ENCODE measurements around the gene GK2. TPM values are rescaled to one million over a fixed set of nuclear protein-coding genes. Genes with fewer than 3 reads are reported as not detected.

The GK2 gene
- total RNA-seq, 1 donor from 2014 or later: not detected

- TF ChIP-seq CTCF (IDR thresholded peaks at IDR 0.05): no peak
- Mint-ChIP-seq H3K36me3 (ENCODE audit: low read depth) (no peaks in the 10 kb centered on the region), H3K27me3 (no peaks in the 10 kb centered on the region), H3K4me1 (no peaks in the 10 kb centered on the region), H3K27ac (no peak overlapping the region), H3K4me3 (no peak overlapping the region), H3K9me3 (peaks cover under 1% of the 10 kb centered on the region)
- DNase-seq: no peak
- ATAC-seq (ENCODE audit: low read depth): no peak
- POLR2A ChIA-PET: no interaction called here
- CTCF ChIA-PET: no interaction called here
- intact Hi-C loops (cut with micrococcal nuclease): no loop called here
These were observed 37.3 kb upstream of the GK2 start for GRCh38 chr4:79445371-79445781.

- Mint-ChIP-seq H3K27me3 (no peaks in the 10 kb centered on the region), H3K9me3 (peaks cover 9% of the 10 kb centered on the region), H3K4me3 (no peak overlapping the region), H3K27ac (no peak overlapping the region), H3K36me3 (ENCODE audit: low read depth) (no peaks in the 10 kb centered on the region), H3K4me1 (no peaks in the 10 kb centered on the region)
- intact Hi-C loops (cut with micrococcal nuclease): no loop called here
- POLR2A ChIA-PET: no interaction called here
- CTCF ChIA-PET: no interaction called here
- TF ChIP-seq CTCF (IDR thresholded peaks at IDR 0.05): no peak
- ATAC-seq (ENCODE audit: low read depth): no peak
- DNase-seq: no peak
These were observed 34.4 kb upstream of the GK2 start for GRCh38 chr4:79442422-79442821.

DNA sequence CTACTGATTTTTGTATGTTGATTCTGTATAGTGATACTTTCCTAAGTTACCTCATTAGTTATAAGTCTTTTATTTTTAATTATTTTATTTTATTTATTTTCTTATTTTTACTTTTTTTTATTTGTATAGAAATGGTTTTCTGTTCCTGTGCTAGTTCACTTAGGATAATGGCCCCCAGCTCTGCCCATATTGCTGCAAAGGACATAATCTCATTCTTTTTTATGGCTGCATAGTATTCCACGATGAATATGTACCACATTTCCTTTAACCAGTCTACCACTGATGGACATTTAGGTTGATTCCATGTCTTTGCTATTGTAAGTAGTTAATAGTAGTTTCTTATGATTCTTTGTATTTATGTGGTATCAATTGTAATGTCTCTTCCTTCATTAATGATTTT lies 31.5 kb upstream of the GK2 start:
- ATAC-seq (ENCODE audit: low read depth) (no peak), DNase-seq (no peak)
- intact Hi-C loops (cut with micrococcal nuclease): no loop called here
- Mint-ChIP-seq H3K27ac (no peak overlapping the region), H3K27me3 (no peaks in the 10 kb centered on the region), H3K36me3 (ENCODE audit: low read depth) (no peaks in the 10 kb centered on the region), H3K9me3 (peaks cover 9% of the 10 kb centered on the region), H3K4me1 (no peaks in the 10 kb centered on the region), H3K4me3 (no peak overlapping the region)
- ChIA-PET CTCF (no interaction called here), POLR2A (no interaction called here)
- TF ChIP-seq CTCF (IDR thresholded peaks at IDR 0.05): no peak

- H3K9me3 Mint-ChIP-seq: no peaks in the 10 kb centered on the region
- DNase-seq (no peak), ATAC-seq (ENCODE audit: low read depth) (no peak)
- intact Hi-C loops (cut with micrococcal nuclease): no loop called here
- H3K4me3 Mint-ChIP-seq: no peak overlapping the region
- no peaks in the 10 kb centered on the region for H3K4me1 Mint-ChIP-seq
- no peak for TF ChIP-seq CTCF (IDR thresholded peaks at IDR 0.05)
- no peak overlapping the region for H3K27ac Mint-ChIP-seq
- POLR2A ChIA-PET: no interaction called here
- CTCF ChIA-PET: no interaction called here
- H3K36me3 Mint-ChIP-seq (ENCODE audit: low read depth): no peaks in the 10 kb centered on the region
- H3K27me3 Mint-ChIP-seq: no peaks in the 10 kb centered on the region
These were observed 23.8 kb upstream of the GK2 start for GRCh38 chr4:79431839-79432238.

- H3K4me3 Mint-ChIP-seq: no peak overlapping the region
- H3K9me3 Mint-ChIP-seq: no peaks in the 10 kb centered on the region
- CTCF ChIA-PET: no interaction called here
- TF ChIP-seq CTCF (IDR thresholded peaks at IDR 0.05): no peak
- H3K27ac Mint-ChIP-seq: no peak overlapping the region
- no peaks in the 10 kb centered on the region for H3K4me1 Mint-ChIP-seq
- DNase-seq (no peak), ATAC-seq (ENCODE audit: low read depth) (no peak)
- H3K36me3 Mint-ChIP-seq (ENCODE audit: low read depth): no peaks in the 10 kb centered on the region
- H3K27me3 Mint-ChIP-seq: no peaks in the 10 kb centered on the region
- POLR2A ChIA-PET: no interaction called here
- intact Hi-C loops (cut with micrococcal nuclease): no loop called here
These were observed 21.3 kb upstream of the GK2 start for GRCh38 chr4:79429113-79429903.
